HG03558 (cell line): ENCODE results near the gene CCDC171.
"Not testable (repeated sequence)": the region's sequence is repeated elsewhere in the genome, so short reads cannot be mapped to it uniquely, and the experiment has no call there.

Source experiments
- ATAC-seq: cut with Tn5 transposase; IDR thresholded peaks from one replicate; pipeline ENCODE4 v1.9.1; 2021; ENCODE audit warnings: moderate number of reproducible peaks; ENCODE audit not compliant: unreplicated experiment; ENCODE audit errors: extremely low read depth

CCDC171 gene

DNA sequence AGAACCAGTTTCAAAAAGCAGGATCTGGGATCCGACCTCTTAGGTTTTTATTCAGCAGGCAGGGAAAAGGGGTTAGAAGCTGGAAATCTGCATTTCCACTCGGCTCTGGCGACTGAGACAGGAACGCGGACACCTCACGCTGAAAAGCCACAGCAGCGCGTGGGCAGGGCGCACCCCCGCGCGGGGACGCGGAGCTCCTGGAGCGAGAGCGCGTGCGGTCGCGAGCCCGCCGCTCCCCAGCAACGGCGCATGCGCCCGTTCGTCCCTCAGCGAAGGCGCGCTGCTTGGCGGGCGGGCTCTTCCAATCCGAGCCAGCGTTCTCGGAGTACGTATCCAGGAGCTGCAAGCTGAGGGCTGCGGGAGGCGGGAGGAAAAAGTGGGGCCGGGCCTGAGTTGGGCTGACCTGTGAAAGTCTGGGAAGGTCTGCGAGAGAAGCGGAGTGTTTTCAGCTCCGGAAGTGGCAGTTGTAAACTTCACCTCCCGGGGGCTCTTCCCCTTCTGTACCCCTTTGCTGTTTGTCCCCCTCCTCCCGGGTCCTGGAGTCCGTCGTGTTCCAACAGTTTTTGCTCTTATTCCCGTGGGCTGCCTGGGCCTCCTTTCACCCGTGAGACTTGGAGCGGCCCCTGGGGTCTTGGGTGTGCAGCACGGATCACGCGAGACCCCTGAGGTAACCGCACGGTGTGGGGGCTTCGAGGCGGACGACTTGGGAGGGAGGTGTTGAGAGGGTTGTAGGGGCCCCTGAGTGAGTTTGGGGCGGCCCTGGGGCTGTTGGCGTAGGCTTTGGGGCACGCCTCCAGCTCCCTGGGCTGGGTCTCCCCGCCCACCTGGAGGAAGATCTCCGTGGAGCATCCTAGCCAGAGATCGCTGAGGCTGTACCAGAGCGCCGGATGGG lies at the start of gene CCDC171:
CCDC171 (plus strand) TSS at position 408 of the 892 bp plus-strand sequence. CDS start 11,046 bp downstream, outside the sequence.
- peak; percentile 63 for ATAC-seq

DNA sequence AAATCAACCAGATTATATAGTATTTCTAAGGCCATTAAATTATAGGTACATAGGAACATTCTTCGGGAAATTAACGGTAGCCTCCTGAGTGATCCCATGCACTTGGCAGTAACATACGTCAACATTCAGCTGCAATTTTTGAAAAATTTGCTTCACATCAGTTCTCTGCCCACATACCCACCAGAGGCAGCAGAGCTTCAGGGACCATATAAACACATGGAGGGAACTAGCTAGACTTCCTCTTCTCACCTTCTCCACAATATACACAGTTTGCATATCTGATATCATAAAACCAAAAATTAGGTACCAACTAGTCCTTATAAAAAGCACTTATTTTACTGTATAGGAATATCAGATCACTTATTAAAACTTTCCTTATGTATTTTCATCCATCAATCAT lies 46.9 kb upstream of the CCDC171 start:
- ATAC-seq, result no peak

DNA sequence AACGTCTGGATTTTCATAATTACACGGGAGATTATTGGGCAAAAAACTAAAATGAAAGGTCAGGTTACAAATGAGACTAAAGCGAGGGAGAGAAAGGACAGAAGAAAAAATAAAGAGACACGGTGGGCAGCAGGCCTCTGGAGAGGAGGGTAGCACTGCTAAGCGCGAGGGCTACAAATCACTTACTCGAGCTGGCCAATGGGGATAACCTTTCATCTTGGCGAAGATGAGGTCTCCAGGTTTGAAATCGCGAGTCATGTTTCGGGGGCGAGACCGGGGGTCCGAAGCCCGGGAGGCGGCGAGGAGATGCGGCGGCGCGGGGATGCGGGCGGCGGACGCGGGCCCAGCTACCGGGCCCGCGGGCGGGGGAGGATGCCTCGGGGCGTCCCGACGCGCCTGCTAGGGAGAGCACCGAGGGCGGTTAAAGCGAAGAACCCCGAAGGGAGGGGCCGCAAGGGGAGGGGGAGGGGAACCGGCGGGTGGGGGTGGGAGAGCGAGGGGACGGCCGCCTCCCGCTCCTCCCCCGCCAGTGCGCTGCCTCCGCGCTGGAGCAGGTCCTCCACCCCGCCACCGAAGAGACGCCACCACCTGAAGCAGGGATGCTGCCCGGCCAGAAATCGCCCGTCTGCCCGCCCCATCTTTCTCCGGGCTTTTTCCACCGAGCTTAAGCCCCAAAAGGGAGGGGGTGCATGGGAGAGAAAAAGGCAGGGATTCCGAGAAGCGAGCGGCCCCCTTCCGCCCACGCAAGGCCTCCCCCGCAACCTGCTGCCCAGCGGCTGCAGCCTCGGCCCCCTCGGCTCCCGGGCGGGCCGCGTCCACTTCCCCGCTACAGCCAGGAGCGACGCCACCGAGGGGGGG lies 42.7 kb upstream of the CCDC171 start:
- peak; percentile 13 for ATAC-seq

- ATAC-seq, result peak; percentile 63
These were observed 41.9 kb upstream of the CCDC171 start, which contains the start of gene PSIP1 for GRCh38 chr9:15510789-15511575. Gene PSIP1, minus strand, starts transcription at chr9:15510970. Its CDS starts 782 bp downstream, at chr9:15510188.

DNA sequence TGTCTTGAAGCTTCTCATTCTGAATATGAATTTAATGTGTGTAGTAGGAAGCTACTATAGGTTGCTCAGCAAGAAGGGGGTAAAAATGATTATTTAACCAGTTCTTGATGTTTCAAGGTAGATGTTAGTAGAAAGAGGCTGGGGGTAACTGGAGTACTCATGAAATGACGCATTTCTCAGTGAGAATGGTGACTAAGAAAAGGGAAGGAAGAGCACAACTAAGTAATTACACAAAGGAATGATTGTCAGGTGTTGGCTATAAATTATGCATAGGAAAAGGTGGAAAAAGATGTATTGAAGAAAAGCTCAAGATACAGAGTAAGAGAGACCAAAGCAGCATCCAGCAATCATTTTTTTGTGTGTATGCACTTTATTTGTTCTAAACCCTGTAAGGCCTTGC lies 40.6 kb upstream of the CCDC171 start:
- no peak for ATAC-seq

- no peak for ATAC-seq
These were observed 40.0 kb upstream of the CCDC171 start for GRCh38 chr9:15512889-15513288.

GRCh38 chr9:15513335-15513734 lies 39.5 kb upstream of the CCDC171 start:
- ATAC-seq, result no peak

GRCh38 chr9:15519831-15520230 lies 33.0 kb upstream of the CCDC171 start:
- ATAC-seq, result no peak

- ATAC-seq, result no peak
These were observed 31.6 kb upstream of the CCDC171 start for GRCh38 chr9:15521254-15521653.

DNA sequence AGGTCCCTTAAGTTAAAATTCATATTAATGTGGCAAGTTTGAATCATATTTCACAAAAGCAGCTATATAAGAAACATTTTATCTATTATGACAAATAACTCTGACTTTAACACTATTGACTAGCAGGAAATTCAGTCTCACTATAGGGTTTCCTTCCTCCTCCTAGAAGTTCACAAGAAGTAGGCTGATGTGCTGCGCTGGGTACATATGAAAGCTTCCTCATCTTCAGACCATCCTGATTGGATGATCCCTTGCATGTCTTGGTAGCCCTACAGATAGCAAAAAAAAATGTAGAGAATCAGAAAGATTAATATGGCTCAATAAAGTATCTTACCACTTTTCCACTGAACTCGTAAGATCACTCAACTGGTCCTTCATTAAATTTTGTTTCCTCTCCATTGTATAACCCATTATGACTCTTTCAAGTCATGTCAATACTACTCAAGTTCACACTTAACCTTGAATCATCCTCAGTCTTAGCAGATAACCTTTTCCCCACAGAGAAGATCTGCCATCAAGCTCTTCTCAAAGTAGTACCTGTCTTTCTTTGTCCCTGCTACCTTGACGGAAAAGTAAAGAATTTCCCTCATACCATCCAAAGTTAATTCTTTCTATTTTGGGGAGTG lies 30.6 kb upstream of the CCDC171 start:
- ATAC-seq, result no peak

DNA sequence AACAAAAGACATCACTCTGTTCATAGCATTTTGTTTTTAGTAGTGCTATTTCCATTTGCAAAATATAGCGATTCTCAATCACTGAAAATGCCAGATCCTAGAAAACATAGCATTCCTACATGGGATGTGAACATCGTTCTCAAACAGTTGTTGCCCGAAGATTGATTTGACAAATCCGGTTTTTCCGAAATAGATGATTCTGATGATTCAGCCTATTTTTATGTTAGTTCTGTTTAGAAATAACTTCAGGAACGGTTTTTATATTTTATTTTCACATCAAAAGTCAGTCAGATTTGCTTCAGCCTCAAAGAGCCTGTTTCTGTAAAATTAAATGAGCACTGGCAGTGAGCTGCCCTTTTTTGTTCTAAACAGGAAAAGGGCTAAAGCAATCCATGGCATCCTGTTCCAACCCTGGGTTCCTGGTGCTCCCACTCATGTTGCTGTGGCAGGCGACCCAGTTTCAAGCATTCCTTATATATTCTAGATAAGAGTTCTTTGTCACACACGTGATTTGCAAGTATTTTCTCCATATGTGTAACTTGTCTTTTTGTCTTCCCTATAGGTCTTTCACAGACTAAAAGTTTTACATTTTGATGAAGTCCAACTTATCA lies 27.9 kb upstream of the CCDC171 start:
- ATAC-seq, result no peak

GRCh38 chr9:15525958-15526357 lies 26.9 kb upstream of the CCDC171 start:
- no peak for ATAC-seq

DNA sequence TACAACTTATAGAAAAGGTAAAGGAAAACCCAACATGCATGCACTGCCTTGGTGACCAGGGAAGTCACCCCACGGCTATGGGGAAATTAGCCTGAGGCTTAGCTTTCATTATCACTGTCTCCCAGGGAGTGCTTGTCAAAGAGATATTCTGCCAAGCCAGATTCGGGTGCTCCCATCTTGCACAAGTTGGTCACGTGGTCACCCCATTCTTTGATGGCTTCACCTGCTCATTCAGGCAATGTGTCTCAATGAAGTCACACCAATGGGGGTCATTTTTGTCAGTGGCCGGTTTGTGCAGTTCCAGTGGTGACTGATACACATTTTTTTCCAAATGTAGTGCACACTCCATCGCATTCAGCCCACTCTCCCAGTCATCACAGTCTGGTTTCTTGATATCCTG lies 25.8 kb upstream of the CCDC171 start:
- ATAC-seq, result not testable (repeated sequence)

- ATAC-seq, result peak; percentile 77
These were observed 23.1 kb upstream of the CCDC171 start for GRCh38 chr9:15529566-15530324.

- peak; percentile 24 for ATAC-seq
These were observed 21.5 kb upstream of the CCDC171 start for GRCh38 chr9:15531380-15531779.

GRCh38 chr9:15541872-15542271 lies 11.0 kb upstream of the CCDC171 start:
- ATAC-seq, result no peak

GRCh38 chr9:15542624-15543023 lies 10.2 kb upstream of the CCDC171 start:
- ATAC-seq, result no peak

DNA sequence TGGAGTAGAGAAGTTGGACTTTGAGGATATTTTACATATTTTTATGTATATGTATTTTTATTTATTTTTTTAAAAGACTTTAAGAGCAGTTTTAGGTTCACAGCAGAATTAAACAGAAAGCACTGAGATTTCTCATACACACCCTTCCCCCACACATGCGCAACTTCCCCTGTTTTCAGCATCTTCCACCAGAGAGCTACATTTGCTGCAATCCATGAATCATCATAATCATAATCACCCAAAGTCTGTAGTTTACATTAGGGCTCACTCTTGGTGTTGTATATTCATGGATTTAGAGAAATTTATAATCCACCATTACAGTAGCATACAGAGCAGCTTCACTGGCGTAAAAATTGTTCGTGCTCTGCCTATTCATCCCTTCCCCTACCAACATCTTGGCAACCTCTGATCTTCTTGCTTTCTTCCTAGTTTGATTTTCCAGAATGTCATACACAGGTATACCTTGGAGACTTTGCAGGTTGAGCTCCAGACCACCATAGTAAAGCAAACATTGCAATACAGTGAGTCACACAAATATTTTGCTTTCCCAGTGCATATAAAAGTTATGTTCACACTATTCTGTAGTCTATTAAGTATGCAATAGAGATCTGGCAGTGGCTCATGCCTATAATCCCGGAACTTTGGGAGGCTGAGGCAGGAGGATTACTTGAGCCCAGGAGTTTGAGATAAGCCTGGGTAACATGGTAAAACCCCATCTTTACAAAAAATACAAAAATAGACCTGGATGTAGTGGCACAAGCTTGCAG lies 9.6 kb upstream of the CCDC171 start:
- ATAC-seq, result no peak
